ENCODE data around the gene QRFP.

- TF ChIP-seq CTCF (IDR thresholded peaks at IDR 0.05; ENCODE audit: poor library complexity, severe bottlenecking): no peak
- TF ChIP-seq SMC3 (conservative IDR thresholded peaks at IDR 0.05; ENCODE audit: poor library complexity): no peak
- TF ChIP-seq EZH2 (IDR thresholded peaks at IDR 0.05; ENCODE audit: borderline replicate concordance, insufficient read depth, low read length, poor library complexity, severe bottlenecking): no peak
- no peak for TF ChIP-seq RAD21 (conservative IDR thresholded peaks at IDR 0.05)
- TF ChIP-seq EP300 (conservative IDR thresholded peaks at IDR 0.05; ENCODE audit: poor library complexity, severe bottlenecking): no peak
- TF ChIP-seq TAF1 (IDR thresholded peaks at IDR 0.05; ENCODE audit: low read depth): no peak
These were observed 10.3 kb upstream of the QRFP start for GRCh38 chr9:130906735-130907416.

Measured in neural cell (in vitro differentiated cells).